ENCODE results near the gene FOXD2. TPM values are rescaled to one million over a fixed set of nuclear protein-coding genes. Genes with fewer than 3 reads are reported as not detected.

Gene FOXD2
- total and polyA plus RNA-seq, 4 donors = 0.38 to 4.2 (median 2.1) TPM

GRCh38 chr1:47423872-47424271 is 14.0 kb upstream of the FOXD2 start:
- Histone ChIP-seq H3K4me1 (ENCODE audit: control insufficient read depth in 1 of 2, insufficient read depth in 2 of 2, low read length in 2 of 2) (no peaks in the 10 kb centered on the region), H3K27me3 (ENCODE audit: control insufficient read depth in 1 of 2, insufficient read depth in 2 of 2, low read length in 1 of 2) (no peaks in the 10 kb centered on the region), H3K9me3 (ENCODE audit: control insufficient read depth, low read length) (no peaks in the 10 kb centered on the region), H3K36me3 (ENCODE audit: control insufficient read depth in 1 of 2, insufficient read depth in 2 of 2, low read length in 1 of 2) (no peaks in the 10 kb centered on the region), H3K27ac (ENCODE audit: low read depth in 1 of 2, low read length in 2 of 2) (no peak overlapping the region), H3K4me3 (ENCODE audit: low read length in 2 of 2) (no peak overlapping the region)
- no peak for ATAC-seq (ENCODE audit: low FRiP score)
- WGBS, 2 donors = 37 to 39% methylated on average over 2 of the region's 2 CpGs
- no peak for DNase-seq
- intact Hi-C loops (cut with DNase I) = loop anchor here in 1 of 2 donors (2.0 to 5.0 kb wide), 2 partner anchors 35 to 232 kb away; partner anchors contain the start of gene PDZK1IP1

DNA sequence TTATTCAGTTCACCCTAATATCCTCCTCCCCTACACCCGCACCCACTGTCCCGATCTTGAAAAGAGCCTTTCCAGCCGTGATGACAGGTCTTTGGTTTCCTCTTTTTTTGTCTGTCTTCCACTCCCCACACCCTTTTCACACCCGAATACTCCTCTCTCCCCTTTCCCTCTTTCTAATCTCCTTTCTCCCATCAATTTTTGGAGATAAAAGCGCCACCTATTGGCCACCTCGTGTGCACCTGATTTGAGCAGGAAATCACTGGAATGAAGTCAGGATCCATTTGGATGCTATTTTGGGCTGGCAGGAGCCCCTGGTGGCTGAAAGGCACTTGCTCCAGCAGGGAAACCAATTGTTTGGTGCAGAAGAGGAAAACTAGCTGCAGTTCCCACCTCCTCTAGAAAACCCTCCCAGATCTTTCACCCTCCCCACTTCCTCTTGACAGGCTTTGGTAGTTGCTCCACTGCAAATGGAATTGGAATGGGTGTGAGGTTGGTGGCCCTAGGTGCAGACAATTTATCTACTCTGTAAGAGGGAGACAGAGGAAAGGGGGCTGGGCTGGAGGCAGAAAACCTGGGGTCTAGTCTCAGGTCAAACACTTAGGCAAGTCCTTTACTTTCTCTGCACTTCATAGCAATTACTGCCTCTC is 13.4 kb upstream of the FOXD2 start:
- intact Hi-C loops (cut with DNase I) = loop anchor here in 1 of 2 donors (2.0 to 5.0 kb wide), 2 partner anchors 36 to 232 kb away; partner anchors contain the start of gene PDZK1IP1
- no peaks in the 10 kb centered on the region for H3K36me3 ChIP-seq (ENCODE audit: control insufficient read depth in 1 of 2, insufficient read depth in 2 of 2, low read length in 1 of 2)
- no peak overlapping the region for H3K4me3 ChIP-seq (ENCODE audit: low read length in 2 of 2)
- H3K27me3 ChIP-seq (ENCODE audit: control insufficient read depth in 1 of 2, insufficient read depth in 2 of 2, low read length in 1 of 2) = no peaks in the 10 kb centered on the region
- WGBS, 2 donors = 10 to 11% methylated on average over 6 of the region's 6 CpGs
- DNase-seq = no peak
- no peaks in the 10 kb centered on the region for H3K4me1 ChIP-seq (ENCODE audit: control insufficient read depth in 1 of 2, insufficient read depth in 2 of 2, low read length in 2 of 2)
- no peak overlapping the region for H3K27ac ChIP-seq (ENCODE audit: low read depth in 1 of 2, low read length in 2 of 2)
- H3K9me3 ChIP-seq (ENCODE audit: control insufficient read depth, low read length) = no peaks in the 10 kb centered on the region
- ATAC-seq (ENCODE audit: low FRiP score) = peak; percentile 38

DNA sequence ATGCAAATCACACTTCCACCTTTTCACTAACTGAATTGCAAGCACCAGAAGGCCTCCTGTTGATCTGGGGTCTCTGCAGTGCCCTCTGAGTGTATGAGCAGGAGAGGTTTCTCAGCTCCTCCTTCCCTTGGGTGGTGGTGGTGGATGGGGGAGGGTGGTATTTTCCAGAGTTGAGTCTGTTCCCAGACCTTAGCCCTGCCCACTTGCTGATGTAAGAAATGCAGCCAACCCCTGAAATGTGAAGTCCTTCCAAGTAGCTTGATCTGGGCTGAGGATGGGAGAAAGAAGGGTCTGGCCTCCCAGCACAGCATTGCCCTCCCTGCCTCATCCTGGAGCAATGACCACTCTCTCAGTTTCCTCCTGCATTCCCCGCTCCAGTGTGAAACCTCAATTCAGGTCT is 6.3 kb upstream of the FOXD2 start:
- H3K27ac ChIP-seq (ENCODE audit: low read depth in 1 of 2, low read length in 2 of 2) = no peak overlapping the region
- no peaks in the 10 kb centered on the region for H3K9me3 ChIP-seq (ENCODE audit: control insufficient read depth, low read length)
- no peaks in the 10 kb centered on the region for H3K36me3 ChIP-seq (ENCODE audit: control insufficient read depth in 1 of 2, insufficient read depth in 2 of 2, low read length in 1 of 2)
- no peak for ATAC-seq (ENCODE audit: low FRiP score)
- no peaks in the 10 kb centered on the region for H3K27me3 ChIP-seq (ENCODE audit: control insufficient read depth in 1 of 2, insufficient read depth in 2 of 2, low read length in 1 of 2)
- no peak overlapping the region for H3K4me3 ChIP-seq (ENCODE audit: low read length in 2 of 2)
- DNase-seq = no peak
- no peaks in the 10 kb centered on the region for H3K4me1 ChIP-seq (ENCODE audit: control insufficient read depth in 1 of 2, insufficient read depth in 2 of 2, low read length in 2 of 2)
- 81 to 94% methylated on average over 1 of the region's 1 CpG for WGBS, 2 donors
- intact Hi-C loops (cut with DNase I) = loop anchor here (5.0 kb wide), 2 partner anchors 76 to 296 kb away; no protein-coding TSS in a partner anchor

- DNase-seq (peak; percentile 87 to 91), ATAC-seq (ENCODE audit: low FRiP score) (peak; percentile 75)
- Histone ChIP-seq H3K4me1 (ENCODE audit: control insufficient read depth in 1 of 2, insufficient read depth in 2 of 2, low read length in 2 of 2) (no peaks in the 10 kb centered on the region), H3K27ac (ENCODE audit: low read depth in 1 of 2, low read length in 2 of 2) (no peak overlapping the region), H3K36me3 (ENCODE audit: control insufficient read depth in 1 of 2, insufficient read depth in 2 of 2, low read length in 1 of 2) (no peaks in the 10 kb centered on the region), H3K27me3 (ENCODE audit: control insufficient read depth in 1 of 2, insufficient read depth in 2 of 2, low read length in 1 of 2) (no peaks in the 10 kb centered on the region), H3K9me3 (ENCODE audit: control insufficient read depth, low read length) (no peaks in the 10 kb centered on the region), H3K4me3 (ENCODE audit: low read length in 2 of 2) (no peak overlapping the region)
- WGBS, 2 donors = 31 to 38% methylated on average over 32 of the region's 32 CpGs
- intact Hi-C loops (cut with DNase I) = loop anchor here (1.0 to 5.0 kb wide), 3 partner anchors 75 to 295 kb away; no protein-coding TSS in a partner anchor
These were observed 5.5 kb upstream of the FOXD2 start for GRCh38 chr1:47432071-47433036.

DNA sequence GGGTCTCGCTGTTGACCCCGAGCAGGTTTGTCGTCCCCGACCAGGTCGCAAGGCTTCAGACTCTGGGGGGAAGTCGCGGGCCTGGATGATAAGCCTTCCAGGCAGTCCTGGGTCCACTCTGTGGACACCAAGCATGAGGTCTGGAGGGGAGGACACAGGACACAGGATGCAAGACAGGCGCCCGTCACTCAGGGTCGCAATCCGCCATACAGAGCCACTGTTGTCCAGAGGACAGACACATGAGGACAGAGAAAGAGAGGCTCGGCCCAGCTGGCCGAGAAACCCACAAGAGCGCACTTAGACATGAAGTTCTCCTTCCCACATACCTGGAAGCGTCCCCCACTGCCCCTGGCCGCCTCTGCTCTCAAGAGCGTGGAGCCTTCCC is 4.8 kb upstream of the FOXD2 start:
- Histone ChIP-seq H3K9me3 (ENCODE audit: control insufficient read depth, low read length) (no peaks in the 10 kb centered on the region), H3K4me1 (ENCODE audit: control insufficient read depth in 1 of 2, insufficient read depth in 2 of 2, low read length in 2 of 2) (no peaks in the 10 kb centered on the region), H3K4me3 (ENCODE audit: low read length in 2 of 2) (no peak overlapping the region), H3K36me3 (ENCODE audit: control insufficient read depth in 1 of 2, insufficient read depth in 2 of 2, low read length in 1 of 2) (no peaks in the 10 kb centered on the region), H3K27me3 (ENCODE audit: control insufficient read depth in 1 of 2, insufficient read depth in 2 of 2, low read length in 1 of 2) (no peaks in the 10 kb centered on the region), H3K27ac (ENCODE audit: low read depth in 1 of 2, low read length in 2 of 2) (no peak overlapping the region)
- DNase-seq (no peak), ATAC-seq (ENCODE audit: low FRiP score) (no peak)
- WGBS, 2 donors = 92 to 93% methylated on average over 17 of the region's 17 CpGs
- intact Hi-C loops (cut with DNase I) = loop anchor here (5.0 kb wide), 2 partner anchors 74 to 294 kb away; no protein-coding TSS in a partner anchor

DNA sequence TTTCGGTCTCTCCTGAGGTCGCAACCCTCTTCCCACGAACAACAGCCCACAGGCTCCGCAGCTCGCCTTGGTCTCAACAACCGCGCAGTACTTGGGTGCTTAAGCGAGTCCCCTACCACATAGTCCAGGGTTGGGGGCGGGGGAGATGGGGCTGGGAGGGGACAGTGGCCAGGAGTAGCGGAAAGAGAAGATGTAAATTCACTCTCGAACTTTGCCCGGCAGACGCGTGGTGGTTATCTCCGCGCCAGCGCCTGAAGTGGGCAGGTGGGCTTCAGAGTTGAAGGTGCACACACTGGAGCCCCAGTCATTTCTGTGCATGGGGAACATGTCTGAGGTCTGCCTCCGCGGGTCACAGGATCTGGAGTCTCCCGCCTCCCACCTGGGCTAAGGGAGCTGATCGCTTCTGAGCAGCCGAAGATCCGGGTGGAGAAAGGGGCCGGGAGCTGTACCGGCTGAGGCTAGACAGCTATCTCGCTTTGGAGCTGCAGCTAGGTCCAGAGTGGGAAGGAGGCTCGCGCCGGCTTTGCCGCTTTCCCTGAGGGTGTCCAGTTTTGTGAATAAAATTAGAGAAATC is 4.3 kb upstream of the FOXD2 start:
- intact Hi-C loops (cut with DNase I) = loop anchor here (5.0 kb wide), 2 partner anchors 74 to 294 kb away; no protein-coding TSS in a partner anchor
- Histone ChIP-seq H3K27ac (ENCODE audit: low read depth in 1 of 2, low read length in 2 of 2) (no peak overlapping the region), H3K4me3 (ENCODE audit: low read length in 2 of 2) (no peak overlapping the region), H3K9me3 (ENCODE audit: control insufficient read depth, low read length) (no peaks in the 10 kb centered on the region), H3K36me3 (ENCODE audit: control insufficient read depth in 1 of 2, insufficient read depth in 2 of 2, low read length in 1 of 2) (no peaks in the 10 kb centered on the region), H3K4me1 (ENCODE audit: control insufficient read depth in 1 of 2, insufficient read depth in 2 of 2, low read length in 2 of 2) (no peaks in the 10 kb centered on the region), H3K27me3 (ENCODE audit: control insufficient read depth in 1 of 2, insufficient read depth in 2 of 2, low read length in 1 of 2) (no peaks in the 10 kb centered on the region)
- no peak for ATAC-seq (ENCODE audit: low FRiP score)
- 93% methylated on average over 30 of the region's 30 CpGs for WGBS, 2 donors
- peak in 1 of 2 donors; percentile 75 for DNase-seq

GRCh38 chr1:47434051-47434842 is 3.6 kb upstream of the FOXD2 start:
- no peaks in the 10 kb centered on the region for H3K9me3 ChIP-seq (ENCODE audit: control insufficient read depth, low read length)
- intact Hi-C loops (cut with DNase I) = loop anchor here (5.0 kb wide), 2 partner anchors 73 to 293 kb away; no protein-coding TSS in a partner anchor
- peak; percentile 79 to 86 for DNase-seq
- 35 to 39% methylated on average over 51 of the region's 51 CpGs for WGBS, 2 donors
- H3K4me3 ChIP-seq (ENCODE audit: low read length in 2 of 2) = no peak overlapping the region
- no peak for ATAC-seq (ENCODE audit: low FRiP score)
- no peaks in the 10 kb centered on the region for H3K36me3 ChIP-seq (ENCODE audit: control insufficient read depth in 1 of 2, insufficient read depth in 2 of 2, low read length in 1 of 2)
- no peaks in the 10 kb centered on the region for H3K27me3 ChIP-seq (ENCODE audit: control insufficient read depth in 1 of 2, insufficient read depth in 2 of 2, low read length in 1 of 2)
- H3K27ac ChIP-seq (ENCODE audit: low read depth in 1 of 2, low read length in 2 of 2) = no peak overlapping the region
- no peaks in the 10 kb centered on the region for H3K4me1 ChIP-seq (ENCODE audit: control insufficient read depth in 1 of 2, insufficient read depth in 2 of 2, low read length in 2 of 2)
